ENCODE results near the gene ZDHHC8.
"Not testable (repeated sequence)": the region's sequence is repeated elsewhere in the genome, so short reads cannot be mapped to it uniquely, and the experiment has no call there.

The ZDHHC8 gene

DNA sequence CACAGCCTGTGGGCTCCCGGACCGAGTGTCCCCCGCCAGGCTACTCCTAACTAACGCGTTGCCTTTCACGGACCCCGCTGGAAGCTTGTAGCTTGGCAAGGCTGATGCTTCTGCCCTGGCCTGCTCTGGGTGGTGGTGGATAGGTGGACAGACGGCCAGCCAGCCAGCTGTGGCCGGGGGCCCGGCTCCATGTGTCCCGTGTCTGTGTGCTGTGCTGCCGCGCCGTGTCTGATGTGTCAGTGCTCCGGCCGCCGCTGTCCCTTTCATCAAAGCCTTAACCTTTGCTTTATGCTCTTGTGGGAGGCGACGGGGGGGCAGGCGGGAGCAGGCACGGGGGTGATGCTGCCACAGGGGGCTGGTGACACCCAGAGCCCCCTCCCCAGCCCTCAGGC lies 14.2 kb downstream of the ZDHHC8 start:
- DNase-seq: no peak

DNA sequence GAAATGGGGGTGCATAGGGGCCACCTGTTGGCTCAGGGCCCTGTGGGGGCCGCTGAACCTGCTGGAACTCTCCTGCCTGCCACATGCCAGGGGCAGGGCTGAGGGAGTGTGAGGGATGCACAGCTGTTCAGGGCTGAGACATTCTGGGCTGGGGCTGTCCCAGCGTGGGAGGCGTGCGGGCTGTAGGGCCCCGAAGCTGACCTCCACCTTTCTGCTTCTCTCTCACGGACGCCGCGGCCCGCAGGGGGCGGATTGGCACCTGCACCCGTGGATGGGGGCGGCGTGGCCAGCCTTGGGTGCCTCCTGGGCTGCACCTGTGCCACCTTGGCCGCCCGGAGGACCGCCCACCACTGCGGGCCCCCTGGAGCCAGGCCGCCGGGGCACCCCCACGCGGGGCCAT lies 15.2 kb downstream of the ZDHHC8 start:
- no peak for DNase-seq

DNA sequence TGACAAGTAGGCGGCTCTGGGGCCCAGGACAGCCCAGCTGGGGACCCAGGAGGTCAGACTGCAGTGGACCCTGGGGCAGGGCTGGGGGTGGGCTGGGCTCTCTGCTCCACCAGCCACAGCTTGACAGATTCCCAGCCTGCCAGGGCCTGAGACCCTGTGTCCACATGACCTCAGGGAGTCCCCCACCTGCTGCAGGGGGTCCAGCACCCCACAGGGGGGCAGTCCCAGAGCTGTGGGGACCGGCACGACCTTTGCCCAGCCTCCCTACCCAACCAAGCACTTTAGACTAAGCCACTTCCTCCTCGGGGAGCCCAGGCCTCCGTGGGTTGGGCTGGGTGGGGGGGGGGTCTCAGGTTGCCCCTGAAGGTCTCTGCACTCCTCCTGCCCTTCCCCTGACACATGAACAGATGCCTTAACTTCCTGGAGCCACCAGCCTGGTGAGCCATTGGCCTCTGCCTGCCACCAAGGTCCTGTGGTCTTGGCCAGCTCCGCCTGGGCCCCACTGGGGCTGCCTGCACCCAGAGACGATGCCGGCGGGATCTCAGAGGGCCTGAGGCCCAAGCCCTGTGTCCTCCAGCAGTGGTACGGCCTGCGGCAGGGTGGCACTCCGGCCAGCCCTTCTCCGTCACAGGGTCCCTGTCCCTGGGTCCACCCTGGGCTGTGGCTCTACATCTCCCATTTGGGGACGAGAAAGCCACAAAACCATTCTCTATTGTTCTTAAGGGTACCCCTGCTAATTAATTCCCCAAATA lies 15.8 kb downstream of the ZDHHC8 start:
- peak in 1 of 6 experiments; percentile 2 for DNase-seq

DNA sequence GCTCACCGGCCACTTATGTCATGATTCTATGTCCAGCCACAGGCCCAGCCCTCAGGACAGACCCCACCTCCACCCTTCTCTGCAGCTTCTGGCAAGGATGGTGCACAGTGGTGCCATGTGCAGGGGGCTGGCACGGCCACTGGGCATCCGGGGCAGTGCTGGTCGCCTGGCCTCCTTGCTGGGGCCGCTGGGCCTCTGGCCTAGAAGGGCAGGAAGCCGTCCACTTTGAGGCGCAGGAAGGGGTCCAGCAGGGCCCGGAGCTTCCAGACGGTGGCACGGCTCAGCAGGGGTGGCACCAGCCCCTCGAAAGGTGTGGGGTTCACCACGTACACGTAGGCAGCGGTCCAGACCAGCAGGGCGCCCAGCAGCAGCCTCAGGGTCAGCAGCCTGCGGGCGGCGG lies 16.8 kb downstream of the ZDHHC8 start:
- no peak for DNase-seq

DNA sequence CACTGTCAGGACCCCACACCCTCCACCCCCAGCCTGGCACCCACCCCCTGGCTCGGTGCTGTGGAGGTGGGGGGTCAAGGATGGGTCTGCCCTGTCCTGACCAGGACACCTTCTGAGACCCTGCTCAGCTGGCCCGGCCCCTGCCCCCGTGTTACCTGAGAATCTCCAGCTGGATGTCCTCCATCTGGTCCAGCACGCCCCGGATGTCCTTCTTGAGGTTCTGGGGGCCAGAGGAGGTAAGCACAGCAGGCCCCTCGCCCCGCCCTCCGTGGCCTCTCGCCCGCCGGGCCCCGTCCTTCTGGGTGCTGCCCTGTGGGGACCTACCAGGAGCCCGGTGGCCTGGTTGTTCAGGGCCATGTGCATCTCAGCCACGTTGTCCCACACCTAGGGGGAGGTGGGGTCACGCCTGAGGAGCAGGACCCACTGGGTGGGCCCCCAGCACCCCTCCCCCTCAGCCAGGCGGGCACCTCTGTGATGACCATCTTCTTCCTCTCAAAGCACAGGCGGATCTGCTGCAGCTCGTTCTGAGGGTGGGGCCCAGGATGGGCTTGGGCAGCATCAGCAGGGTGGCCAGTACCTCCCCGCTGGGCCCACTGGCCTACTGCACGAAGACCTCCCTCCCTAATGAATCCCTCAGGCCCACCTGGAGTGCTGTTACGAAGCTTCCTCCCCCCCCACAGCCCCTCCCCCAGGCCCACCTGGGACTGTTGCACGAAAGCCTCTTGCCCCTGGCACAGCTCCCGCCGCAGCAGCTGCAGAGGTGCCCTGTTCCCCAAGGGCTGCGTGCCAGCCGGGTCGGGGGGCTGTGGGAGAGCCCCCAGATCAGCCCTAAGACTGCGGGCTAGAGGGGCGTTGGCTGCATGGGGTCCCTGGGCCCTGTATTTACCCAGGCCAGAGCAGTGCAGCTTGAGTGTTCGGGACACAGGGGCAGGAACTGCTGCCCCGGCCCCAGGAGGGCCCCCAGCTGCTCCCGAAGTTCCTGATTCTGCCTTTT lies 17.9 kb downstream of the ZDHHC8 start:
- DNase-seq: no peak

DNA sequence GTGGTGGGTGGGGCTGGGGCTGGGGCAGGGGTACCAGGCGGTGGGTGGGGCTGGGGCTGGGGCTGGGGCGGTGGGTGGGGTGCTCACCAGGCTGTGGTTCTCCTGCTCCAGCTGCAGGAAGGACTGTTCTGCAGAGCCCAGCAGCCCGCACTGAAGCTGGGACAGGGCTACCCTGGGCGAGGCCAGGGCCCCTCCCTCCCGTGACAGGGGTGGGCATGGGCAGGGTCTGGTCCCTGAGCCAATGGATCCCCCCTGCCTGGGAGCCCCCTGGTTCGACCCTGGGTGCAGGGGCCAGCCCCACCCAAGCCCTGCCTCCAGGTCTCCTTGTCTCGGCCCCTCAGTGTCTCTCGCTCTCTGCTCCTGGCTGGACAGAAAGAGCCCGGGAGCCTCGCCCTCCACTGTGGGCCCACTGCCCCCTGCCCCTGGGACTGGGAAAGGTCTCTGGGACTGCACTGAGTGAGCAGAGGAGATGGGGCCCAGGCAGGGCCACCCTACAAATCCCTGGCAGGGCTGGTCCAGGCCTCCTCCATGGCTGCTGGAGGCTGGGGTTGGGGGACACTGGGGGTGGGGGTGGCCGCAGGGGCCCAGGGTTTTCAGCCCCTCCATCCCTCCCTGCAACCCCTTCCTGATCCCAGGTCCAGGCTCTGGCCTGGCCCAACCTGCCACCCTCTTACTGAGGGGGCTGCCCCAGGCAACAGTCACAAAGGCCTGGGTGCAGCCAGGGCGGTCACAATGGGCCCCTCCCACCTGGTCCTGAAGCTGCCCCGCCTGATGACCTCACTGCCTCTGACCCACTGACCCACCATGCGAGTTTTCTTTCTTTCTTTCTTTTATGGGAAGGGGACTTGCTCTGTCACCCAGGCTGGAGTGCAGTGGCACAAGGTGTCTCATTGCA lies 19.0 kb downstream of the ZDHHC8 start, which contains the start of gene CCDC188:
Gene CCDC188, minus strand, starts transcription at position 675 of the 895 bp plus-strand sequence. Its CDS starts 69 bp downstream, at position 606.
- no peak for DNase-seq

DNA sequence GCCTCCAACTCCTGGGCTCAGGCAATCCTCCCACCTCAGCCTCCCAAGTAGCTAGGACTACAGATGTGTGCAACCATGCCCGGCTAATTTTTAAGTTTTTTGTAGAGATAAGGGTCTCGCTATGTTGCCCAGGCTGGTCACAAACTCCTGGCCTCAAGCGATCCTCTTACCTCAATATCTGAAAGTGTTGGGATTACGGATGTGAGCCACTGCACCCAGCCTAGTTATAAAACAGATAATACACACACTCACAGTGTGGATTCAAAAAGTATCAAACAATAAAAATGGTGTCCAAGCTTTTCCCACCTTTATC lies 19.6 kb downstream of the ZDHHC8 start:
- no peak for DNase-seq

DNA sequence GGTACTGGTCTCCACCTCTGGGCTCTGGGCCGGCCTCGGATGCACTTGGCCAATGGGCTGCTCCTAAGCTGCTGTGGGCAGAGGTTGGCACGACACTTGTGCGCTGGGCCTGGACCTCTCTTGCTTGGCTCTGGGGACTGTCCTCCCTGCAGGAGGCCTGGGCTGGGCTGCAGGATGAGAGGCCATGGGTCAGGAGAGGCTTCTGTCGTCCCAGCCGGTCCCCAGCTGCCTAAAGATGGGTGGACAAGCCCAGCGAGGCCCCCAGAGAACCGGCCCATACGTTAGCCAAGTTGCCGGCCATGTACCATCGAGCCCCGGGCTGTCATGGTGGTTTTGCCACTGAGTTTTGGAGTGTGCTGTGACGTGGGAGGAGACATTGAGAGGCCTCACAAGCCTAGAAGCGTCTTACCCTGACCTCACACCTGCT lies 20.9 kb downstream of the ZDHHC8 start:
- no peak for DNase-seq

DNA sequence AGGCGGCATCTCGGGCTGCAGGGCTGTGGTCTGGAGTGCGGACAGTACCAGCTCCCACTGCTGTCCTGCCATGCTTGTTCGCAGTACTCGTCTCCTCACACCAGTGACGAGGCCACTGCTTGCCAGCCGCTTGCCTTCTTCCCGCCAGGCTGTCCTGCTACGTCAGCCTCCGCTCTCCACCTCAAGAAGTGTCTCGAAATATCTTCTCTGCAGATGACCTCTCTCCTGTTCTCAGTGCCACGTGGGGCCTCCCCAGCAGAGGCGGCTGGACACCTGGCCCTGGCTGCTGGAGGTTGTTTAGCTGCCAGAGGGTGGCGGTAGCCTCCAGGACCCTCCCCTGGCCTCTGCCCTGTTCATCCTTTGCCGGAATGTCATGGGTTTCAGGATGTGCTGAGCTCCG lies 22.3 kb downstream of the ZDHHC8 start:
- no peak for DNase-seq

DNA sequence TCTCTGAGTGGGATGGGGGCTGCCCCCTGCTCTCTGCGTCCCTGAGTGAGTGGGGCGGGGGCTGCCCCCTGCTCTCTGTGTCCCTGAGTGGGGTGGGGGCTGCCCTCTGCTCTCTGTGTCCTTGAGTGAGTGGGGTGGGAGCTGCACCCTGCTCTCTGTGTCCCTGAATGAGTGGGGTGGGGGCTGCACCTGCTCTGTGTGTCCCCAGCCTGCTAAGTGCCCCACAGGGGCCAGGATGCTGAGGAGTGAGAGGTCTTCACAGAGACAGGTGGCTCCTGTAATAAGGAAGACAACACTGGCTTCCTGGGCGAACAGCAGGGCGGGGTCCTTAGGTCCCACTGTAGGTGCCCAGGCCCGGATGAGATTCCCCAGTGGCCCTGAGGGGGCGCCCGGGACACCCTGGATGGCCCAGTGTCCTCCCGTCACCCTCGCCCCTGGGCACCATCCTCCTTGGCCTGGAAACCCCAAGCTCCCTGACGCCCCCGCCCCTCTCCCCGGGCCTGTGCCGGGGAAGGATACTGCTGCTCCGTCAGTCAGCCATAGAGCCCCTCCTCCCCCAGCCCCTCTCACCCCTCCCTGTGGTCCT lies 23.1 kb downstream of the ZDHHC8 start:
- no peak for DNase-seq

DNA sequence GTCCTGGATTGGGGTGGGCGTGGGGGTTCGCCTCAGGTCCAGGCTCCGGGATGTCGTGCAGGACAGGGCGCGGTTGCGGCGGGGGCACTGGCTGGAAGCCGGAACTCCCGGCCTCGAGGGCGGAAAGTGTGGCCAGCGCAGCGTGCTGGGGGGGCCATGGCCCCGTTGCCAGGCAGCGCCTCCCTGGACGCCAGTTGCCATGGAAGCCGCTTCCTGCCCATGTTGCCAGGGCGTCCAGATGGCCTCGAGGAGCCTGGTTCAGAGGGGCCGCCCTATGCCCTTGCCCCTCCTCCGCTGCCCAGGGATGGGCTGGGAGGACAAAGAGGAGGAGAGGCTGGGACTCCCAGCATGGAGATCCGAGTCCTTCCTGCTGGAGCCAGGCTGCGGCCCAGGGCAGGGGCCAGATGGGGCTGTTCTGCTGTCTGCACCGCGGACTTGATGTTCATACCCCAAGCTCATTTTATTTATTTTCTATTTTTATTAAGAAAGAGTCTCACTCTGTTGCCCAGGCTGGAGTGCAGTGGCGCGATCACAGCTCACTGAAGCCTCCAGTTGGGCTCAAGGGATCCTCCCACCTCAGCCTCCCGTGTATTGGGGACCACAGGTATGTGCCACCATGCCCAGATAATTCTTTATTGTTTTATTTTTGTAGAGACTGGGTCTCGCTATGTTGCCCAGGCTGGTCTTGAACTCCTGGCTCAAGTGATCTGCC lies 23.9 kb downstream of the ZDHHC8 start:
- no peak for DNase-seq

DNA sequence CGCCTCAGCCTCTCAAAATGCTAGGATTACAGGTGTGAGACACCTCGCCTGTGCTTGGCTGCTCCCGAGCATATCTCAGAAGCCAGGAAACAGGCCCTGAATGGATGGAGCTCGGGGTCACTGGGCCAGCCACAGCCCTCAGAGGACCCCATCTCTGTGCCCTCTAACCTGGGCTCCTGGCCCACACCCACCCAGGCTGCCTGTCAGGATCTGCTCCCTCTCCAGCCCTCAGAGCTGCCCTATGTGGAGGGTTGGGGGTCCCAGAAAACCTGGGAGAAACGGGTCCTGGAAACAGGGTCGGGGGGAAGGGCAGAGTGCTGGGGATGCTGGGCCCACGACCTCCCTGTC lies 24.4 kb downstream of the ZDHHC8 start:
- no peak for DNase-seq

DNA sequence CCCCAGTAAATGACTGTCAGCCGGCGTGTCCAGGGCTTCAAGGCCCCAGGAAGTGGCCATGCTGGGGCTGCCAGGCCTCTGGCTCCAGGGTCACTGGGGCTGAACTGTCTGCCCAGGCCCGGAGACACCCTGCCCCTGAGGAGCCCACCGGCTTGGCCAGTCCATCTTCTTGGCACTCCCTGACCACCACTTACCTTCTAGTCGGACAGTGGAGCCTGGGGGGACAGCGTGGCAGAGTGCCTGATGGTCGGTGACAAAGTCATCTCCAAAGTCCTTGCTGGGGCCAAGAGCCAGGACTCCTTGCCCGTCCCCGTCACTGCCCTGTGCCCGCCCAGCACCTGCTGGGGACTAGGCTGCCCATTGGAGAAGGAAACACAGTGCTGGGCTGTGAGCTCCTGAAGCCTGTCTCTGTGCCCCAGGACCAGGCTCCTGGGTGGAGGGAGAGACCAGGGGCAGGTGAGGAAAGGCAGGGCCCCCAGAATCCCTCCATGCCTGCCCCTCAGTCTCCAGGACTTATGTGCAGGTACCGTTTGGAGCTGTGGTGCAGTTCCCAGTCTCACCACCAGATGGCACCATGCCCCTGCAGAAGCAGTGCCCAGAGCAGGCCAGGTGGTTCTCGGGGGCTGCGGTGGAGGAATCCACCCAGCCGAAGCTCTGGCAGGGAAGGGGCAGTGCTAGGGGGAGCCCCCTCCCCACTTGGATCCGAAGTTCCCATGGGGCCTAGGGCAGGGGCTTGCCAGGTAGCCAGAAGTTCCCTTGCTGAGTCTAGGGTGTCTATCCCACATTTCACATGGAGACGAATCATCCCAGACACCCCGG lies 25.2 kb downstream of the ZDHHC8 start:
- peak; percentile 56 to 92 (median 83) for DNase-seq

DNA sequence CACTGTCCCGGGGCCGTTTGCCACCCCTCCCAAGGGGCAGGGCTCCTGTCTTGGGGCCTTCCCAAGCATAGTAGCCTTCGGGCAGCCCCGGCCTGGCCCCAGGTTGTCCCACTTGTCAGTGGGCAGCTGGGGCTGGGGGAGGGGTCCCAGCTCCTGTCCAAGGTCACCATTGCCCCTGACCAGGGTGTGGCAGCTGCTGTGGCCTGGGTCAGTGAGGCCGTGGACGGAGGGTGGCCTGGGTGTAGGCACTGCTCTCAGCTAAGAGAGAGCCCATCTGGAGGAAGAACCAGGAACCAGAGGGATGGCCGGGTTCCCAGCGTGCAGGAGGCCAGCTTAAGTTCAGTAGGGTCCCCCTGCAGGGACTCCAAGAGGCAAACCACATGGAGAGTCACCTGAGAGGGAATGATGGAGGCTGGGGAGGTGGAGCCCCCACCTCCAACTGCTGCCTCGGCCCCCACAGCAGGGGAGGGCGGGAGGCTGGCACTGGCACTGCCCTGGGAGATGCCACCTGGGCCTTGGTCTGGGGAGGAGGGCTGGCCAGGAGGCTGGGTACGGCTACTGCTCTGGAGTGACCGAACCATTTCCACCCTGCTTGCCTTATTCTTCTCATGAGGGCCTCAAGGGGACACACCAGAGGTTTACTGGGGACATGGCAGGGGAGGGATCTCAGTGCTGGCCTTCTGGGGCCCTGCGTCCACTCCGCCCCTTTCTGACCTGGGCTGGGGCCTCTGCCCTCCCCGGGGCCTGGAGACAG lies 26.0 kb downstream of the ZDHHC8 start:
- DNase-seq: no peak

DNA sequence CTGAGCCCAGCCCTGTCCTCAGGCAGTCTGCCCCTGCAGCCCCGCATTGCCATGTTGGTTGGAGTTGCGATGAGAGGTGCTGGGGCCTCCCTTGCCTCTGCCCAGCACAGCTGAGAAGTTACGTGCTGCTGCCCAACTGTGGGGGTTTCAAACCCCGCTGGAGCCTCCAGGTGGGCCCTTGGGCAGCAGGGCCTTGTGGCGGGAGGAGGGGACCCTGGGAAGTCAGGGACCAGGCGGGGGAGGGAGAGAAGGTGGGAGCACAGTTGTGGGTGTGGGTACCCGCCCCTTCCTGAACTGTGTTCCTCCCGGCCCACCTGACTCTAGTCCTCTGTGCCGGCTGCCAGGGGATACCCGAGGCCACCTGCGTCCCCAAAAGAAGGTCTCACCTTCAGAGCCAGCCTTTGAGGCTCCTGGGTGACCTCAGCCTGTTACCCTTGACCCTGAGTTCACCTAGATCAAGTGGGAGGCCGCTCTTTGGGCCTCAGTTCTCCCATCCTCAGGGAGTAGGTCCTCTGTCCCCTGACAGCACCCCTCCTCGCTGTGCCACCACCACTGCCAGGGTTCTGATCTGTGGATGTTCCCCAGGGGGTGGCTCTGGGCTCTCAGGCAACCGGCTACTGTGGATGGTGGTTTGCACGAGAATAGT lies 26.9 kb downstream of the ZDHHC8 start:
- no peak for DNase-seq

DNA sequence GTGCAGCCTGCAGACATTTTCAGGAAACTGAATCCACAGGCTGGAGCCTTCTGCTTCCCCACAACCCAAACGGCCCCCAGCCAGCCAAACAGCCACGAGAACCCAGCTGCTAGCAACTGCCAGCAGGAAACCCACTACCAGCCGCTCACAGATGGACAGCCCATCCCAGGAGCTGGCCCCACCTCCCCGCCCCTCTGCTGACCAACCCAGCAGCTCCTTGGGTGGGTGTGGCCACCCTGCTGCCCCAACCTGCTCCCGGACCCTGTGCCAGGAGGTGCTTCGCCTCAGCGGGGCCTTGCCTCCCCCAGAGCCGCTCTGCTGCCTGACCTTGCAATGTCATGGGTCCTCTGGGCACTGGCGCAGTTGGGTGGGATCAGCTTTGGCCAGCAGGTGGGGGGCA lies 27.5 kb downstream of the ZDHHC8 start:
- no peak for DNase-seq

DNA sequence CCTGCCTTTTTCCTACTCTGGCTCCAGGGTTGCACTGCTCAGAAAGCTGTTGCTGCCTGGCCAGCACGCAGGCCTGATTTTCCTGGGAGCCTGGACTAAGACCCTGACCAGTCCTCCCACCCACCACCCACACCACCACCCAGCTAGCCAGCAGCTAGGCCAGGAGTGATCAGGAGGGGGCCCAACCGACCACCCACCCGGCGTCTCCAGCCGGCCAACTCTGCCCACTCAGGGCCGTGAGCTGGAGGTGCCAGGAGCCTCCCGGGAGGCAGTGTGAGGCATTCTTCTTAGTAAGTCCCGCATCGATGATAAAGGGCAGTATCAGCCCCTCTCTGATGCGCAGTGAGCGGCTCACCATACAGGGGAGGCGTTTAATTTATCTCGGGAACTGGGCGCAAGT lies 27.9 kb downstream of the ZDHHC8 start:
- not testable (repeated sequence) for DNase-seq

DNA sequence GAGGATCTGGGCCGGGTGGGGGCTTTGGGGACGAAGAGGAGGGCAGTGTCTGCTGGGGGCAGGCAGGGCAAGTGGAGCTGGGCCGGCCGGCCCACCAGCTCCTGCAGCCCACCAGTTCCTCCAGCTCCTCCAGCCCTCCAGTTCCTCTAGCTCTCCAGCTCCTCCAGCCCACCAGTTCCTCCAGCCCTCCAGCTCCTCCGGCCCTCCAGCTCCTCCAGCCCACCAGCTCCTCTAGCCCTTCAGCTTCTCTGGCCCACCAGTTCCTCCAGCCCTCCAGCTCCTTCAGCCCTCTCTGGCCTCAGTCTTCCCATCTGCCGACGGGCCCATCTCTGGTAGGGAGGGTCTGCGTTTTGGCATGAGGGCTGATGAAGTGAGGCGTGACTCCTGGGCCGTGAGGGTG lies 28.4 kb downstream of the ZDHHC8 start:
- no peak for DNase-seq

DNA sequence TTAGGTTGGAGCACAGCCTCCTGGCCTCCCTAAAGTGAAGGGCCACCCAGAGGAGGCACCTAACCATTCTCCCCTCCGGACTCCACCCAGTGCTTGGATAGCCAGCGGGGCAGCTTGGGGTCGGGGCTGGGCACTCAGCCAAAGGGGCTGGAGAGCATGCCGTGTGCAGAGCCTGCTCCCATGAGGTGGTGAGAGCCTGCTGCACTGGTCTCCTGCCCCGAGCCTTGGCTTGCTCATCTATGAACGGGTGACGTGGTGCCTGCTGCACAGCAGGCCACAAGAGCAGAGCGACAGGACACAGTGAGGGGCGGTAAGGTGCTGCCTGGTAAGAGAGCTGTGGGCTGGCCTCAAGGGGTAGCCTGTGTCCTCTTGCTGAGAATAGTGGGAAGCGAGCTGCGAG lies 33.3 kb downstream of the ZDHHC8 start:
- no peak for DNase-seq

DNA sequence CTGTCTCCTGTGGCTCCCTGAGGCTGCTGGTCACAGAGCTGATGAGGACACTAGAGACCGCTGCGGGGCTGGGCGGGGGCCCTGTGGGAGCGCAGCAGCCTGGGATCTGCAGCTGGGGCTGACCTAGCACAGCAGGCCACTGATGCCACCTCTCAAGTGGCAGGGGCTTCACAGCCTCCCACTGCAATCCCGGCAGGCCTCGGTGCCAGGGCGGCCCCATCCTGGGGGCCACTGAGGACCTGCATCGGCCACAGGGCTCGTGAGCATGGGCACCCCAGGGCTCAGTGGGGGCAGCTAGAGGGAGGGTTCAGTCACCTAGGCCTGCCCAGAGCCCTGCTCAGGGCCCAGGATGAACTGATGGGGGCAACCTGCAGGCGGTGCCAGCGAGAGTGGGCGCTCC lies 33.8 kb downstream of the ZDHHC8 start:
- no peak for DNase-seq

All from stimulated activated naive CD4-positive, alpha-beta T cell (primary cell).